GM21360 (cell line): Measurements from ENCODE around the gene MAPK1.
A peak's percentile ranks its signal among the peaks of the same experiment; 100 is the strongest.
"Not testable (repeated sequence)": the region's sequence is repeated elsewhere in the genome, so short reads cannot be mapped to it uniquely, and the experiment has no call there.

Experiments used
- ATAC-seq: cut with Tn5 transposase; IDR thresholded peaks from one replicate; pipeline ENCODE4 v1.9.1; 2021; ENCODE audit warnings: mild to moderate bottlenecking, moderate library complexity; ENCODE audit not compliant: unreplicated experiment

MAPK1 gene

DNA sequence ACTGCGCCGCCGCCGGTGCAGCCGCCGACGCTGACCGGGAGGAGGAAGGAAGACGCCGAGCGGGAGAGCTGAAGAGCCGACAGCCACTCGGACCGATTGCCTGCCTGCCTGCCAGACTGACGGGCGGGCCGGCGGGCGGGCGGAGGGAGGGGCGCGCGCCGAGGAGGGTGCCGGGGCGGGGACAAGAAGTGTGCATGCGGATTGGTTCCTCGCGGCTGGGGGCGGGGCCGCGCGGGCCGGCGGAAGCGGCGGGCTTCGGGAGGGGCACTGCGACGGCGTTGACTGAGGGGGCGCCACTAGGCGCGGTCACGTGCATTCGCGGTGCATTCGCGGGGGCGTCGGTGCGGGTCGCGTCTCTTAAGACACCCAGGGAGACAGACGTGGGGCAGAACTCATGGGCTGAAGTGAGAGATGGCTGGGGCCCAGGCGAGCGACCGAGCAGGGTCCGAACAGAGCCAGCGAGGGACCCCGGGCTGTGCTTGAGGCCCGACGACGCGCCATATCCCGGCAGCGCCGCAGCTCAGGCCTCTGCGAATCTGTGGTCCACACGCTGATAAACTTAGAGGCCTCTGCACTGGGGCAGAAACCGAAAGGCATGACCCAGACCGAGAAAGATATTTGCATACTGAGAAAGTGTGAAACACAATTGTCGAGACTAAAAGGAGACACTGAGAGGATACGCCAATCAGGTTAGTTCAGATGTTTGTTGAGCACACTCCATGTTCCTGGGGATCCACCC is at the start of gene MAPK1:
TSS of gene MAPK1 (minus strand) at position 118 of the 739 bp plus-strand sequence. CDS start 205 bp downstream, outside the sequence.
- peak; percentile 75 for ATAC-seq

DNA sequence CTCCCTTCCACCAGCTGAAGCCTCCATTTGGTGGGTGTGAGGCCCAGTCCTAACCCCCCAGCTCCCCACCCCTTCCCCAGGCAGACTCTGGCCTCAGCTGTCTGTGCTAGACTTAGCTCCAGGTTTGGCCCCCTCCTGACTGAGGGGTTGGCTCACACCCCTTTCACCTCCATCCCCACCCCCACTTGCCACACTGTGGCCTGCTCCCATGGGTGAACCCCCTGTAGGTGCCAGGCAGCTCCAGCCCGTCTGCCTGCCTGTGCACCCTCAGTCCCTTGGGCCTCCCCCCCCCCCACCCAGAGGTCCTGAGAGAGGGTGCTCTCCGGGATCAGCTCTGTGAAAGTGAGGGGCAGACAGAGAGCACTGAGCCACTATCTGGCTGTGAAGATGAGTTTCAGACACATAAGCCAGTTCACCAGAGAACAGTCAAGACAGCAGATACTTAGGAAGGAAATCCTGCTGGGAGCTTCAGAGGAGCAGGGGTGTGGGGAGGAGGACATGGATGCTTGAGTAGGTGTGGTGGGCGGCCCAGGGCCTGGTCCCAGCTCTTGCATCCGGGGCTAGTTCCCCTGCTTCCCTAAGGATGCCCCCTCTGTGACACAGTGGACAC is 49.0 kb upstream of the MAPK1 start:
- no peak for ATAC-seq

GRCh38 chr22:21915624-21916308 is 48.3 kb upstream of the MAPK1 start:
- no peak for ATAC-seq

GRCh38 chr22:21914033-21914642 is 46.7 kb upstream of the MAPK1 start:
- not testable (repeated sequence) for ATAC-seq

DNA sequence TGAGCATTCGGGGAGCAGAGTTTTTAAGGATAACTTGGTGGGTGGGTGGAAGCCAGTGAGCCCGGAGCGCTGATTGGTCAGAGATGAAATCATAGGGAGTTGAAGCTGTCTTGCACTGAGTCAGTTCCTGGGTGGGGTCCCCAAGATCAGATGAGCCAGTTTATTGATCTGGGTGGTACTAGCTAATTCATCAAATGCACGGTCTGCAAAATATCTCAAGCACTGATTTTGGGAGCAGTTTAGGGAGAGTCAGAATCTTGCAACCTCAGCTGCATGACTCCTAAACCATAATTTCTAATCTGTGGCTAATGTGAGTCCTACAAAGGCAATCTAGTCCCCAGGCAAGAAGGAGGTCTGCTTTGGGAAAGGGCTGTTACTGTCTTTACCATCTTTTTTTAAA is 42.9 kb upstream of the MAPK1 start:
- not testable (repeated sequence) for ATAC-seq

DNA sequence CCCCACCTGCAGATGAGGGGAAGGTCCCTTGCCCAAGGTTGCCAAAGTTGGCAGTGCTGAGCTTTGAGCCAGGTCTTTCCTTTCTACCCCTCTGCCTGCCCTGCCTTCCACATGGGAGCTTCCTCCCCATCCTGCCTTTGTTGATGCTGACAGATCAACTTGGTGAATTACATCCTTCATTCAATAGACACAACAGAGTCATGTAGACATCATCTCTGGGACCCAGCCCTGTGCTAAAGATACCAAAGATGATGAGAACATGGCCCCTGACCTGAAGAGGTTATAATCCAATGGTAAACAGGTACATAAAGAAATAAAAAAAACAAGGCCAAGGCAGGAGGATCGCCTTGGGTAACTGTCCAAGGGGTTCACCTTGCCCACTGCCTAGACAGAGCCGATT is 42.4 kb upstream of the MAPK1 start:
- ATAC-seq: no peak

DNA sequence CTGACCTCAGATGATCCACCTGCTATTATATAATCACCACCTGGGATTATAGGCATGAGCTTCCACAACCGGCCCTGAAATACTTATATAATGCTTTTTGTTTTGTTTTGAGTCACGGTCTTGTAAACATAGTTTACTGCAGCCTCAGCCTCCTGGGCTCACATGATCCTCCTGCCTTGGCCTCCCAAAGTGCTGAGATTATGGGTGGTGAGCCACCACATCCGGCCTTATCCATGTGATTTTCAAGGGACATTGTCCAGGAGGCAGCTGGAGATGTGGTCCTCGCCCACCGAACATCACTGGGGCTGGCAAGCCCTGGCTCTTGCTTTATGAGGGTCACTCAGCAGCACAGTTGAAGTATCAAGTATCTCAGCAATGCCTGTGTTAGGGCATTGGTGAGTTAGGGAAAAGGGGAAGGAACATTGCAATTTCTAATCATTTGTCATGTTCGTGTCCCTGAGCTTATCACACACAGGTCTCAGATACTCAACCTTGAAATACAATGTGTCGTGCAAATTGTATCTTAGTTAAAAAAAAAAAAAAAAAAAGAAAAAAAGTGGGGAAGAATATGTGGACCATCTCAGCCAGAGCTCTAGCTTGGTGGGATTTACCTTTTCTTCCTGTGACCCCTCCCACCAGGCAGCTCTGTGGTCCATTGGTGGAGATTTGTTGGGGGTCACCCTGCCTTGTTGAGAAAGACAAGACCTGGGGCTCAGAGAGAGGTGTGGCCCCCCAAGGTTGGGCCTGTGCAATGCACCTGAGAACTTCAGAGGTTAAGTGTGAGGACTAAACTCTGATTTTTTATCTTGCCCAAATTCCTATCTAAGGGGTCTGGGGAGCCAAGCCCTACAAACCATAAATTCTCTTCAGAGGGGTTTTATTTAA is 40.4 kb upstream of the MAPK1 start:
- no peak for ATAC-seq

DNA sequence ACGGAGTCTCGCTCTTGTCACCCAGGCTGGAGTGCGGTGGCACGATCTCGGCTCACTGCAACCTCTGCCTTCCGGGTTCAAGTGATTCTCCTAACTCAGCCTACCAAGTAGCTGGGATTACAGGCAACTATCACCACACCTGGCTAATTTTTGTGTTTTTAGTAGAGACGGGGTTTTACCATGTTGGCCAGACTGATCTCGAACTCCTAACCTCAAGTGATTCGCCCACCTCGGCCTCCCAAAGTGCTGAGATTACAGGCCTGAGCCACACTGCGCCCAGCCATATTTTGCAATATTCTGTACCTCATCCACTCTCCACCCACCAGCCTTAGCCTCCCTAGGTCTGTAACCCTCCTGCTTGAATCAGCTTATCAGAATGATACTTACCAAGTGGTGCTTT is 37.8 kb upstream of the MAPK1 start:
- not testable (repeated sequence) for ATAC-seq

DNA sequence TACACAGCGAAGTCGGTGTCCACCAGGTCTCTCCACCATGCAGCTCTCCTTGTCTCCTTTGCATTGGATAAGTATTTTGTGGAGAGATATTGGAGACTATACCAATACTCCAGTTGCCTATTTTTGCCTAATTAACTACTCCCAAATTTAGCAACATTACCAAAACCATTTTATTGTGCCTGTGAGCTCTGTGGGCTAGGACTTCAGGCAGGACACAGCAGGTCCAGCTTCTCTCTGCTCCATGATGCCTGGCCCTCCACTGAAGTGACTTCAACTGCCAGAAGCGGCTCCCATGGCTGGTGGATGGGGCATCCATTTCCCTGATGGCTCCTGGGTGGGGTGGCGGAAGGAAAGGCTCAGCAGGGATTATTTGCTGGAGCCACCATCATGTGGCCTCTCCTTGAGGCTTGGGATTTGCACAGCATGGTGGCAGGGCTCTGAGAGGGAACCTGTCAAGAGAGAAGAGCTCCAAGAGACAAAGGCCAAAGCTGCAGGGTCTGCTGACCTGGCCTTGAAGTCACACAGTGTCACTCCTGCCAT is 36.9 kb upstream of the MAPK1 start:
- ATAC-seq: no peak

GRCh38 chr22:21903283-21903682 is 35.8 kb upstream of the MAPK1 start:
- ATAC-seq: no peak

- no peak for ATAC-seq
These were observed 35.0 kb upstream of the MAPK1 start for GRCh38 chr22:21902296-21903087.

DNA sequence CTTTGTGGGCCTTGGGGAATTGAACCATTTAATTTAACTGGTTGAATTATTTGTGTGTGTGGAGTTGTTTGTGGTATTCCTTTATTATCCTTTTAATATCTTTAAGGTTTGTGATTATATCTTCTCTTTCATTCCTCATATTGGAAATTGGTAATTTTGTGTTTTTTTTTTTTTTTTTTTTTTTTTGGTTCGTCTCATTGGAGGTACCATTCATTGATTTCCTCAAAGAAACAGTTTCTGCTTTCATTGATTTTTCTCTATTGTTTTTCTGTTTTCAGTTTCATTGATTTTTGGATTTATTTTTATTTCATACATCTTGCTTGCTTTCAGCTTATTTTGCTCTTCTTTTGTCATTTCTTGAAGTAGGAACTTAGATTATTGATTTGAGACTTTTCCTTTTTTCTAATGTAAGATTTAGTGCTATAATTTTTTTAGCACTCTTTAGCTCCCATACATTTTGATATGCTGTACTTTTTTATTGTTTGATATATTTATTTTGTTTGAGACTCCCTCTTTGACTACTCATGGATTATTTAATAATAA is 31.0 kb upstream of the MAPK1 start:
- no peak for ATAC-seq

GRCh38 chr22:21896951-21897513 is 29.6 kb upstream of the MAPK1 start:
- no peak for ATAC-seq

- not testable (repeated sequence) for ATAC-seq
These were observed 28.8 kb upstream of the MAPK1 start for GRCh38 chr22:21896275-21896674.

- ATAC-seq: no peak
These were observed 27.4 kb upstream of the MAPK1 start for GRCh38 chr22:21894799-21895198.

DNA sequence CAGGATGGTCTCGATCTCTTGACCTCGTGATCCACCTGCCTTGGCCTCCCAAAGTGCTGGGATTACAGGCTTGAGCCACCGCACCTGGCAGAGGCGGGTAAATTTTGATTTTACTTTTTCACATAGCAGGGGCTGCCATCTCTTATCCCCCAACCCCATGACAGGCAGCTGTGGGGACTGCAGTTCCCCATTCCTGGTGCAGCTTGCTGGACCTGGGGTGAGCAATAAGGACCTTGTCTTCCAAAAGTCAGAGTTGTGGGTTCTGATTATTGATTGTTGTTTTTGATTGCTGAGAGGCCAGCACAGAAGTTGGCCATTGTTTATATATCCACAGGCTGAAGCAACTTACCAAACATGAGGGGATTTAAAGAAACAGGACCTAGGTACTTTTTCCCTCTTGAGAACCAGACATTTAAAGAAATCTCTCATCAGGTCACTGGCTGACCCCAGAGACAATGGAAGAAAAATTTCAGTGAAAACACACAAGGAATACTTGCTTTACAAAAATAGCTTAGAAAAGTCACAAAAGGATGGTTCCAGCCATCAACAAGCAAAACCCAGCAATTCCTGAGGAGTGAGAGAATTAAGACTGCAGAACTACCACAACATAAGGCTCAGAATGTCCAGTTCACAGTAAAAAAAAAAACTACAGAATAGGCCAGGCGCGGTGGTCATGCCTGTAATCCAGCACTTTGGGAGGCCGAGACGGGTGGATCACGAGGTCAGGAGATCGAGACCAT is 22.0 kb upstream of the MAPK1 start:
- ATAC-seq: no peak

- no peak for ATAC-seq
These were observed 20.4 kb upstream of the MAPK1 start for GRCh38 chr22:21887841-21888240.

DNA sequence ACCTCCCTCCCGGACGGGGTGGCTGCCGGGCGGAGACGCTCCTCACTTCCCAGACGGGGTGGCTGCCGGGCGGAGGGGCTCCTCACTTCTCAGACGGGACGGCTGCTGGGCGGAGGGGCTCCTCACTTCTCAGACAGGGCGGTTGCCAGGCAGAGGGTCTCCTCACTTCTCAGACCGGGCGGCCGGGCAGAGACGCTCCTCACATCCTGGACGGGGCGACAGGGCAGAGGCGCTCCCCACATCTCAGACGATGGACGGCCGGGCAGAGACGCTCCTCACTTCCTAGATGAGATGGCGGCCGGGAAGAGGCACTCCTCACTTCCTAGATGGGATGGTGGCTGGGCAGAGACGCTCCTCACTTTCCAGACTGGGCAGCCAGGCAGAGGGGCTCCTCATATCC is 16.5 kb upstream of the MAPK1 start:
- ATAC-seq: not testable (repeated sequence)
